ENCODE results near the gene KRT6B.
"Not testable (repeated sequence)": the region's sequence is repeated elsewhere in the genome, so short reads cannot be mapped to it uniquely, and the experiment has no call there.

KRT6B gene

DNA sequence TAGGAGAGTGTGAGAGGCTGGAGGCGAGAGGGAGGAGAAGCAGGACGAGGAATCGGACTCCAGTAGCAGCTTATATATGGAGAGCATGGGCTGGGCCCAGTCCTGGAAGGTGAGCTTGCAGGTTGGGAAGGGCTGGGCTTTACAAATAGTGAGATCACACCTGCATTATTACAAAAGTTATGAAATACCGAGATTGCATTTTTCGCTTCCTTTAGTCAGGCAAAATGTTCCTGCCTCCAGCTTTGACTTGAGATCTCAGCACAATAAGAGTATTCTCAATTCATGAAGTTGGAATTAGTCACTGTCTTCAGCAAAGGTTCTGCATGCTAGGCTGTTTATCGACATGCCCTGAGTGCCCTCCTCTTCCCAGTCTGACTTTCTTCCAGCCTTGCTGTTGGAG is at the start of gene KRT6B:
TSS of gene KRT6B (minus strand) at position 46 of the 400 bp plus-strand sequence. CDS start 68 bp downstream, outside the sequence.
- no peak for DNase-seq (ENCODE audit: low read depth in 3 of 3)

DNA sequence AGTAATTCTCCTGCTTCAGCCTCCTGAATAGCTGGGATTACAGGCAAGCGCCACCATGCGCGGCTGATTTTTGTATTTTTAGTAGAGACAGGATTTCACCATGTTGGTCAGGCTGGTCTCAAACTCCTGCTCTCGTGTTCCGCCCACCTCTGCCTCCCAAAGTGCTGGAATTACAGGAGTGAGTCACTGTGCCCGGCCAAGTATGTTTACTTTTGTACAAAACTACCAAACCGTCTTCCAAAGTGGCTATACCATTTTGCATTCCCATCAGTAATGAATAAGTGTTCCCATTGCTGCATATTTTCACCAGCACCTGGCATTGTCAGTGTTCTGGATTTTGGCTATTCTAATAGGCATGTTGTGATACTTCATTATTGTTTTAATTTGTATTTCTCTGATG is 49.5 kb upstream of the KRT6B start:
- no peak for DNase-seq (ENCODE audit: low read depth in 3 of 3)

DNA sequence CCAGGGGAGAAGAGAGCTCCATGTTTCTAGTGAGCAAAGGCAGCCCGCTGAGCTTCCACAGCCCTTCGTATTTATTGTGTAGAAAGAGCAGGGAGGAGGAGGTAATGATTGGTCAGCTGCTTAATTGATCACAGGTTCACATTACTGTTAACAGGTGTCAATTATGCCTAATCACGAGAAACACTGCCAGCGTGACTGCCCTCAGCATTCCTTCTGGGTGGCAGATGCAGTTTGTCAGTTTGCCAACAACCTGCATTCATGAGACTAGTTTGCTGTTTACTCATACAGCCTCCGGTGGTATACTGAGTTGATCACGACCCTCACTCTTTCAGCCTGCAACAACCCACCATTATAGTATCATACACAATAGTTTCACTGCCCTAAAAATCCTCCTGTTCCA is 48.6 kb upstream of the KRT6B start:
- DNase-seq (ENCODE audit: low read depth in 3 of 3), result not testable (repeated sequence)

DNA sequence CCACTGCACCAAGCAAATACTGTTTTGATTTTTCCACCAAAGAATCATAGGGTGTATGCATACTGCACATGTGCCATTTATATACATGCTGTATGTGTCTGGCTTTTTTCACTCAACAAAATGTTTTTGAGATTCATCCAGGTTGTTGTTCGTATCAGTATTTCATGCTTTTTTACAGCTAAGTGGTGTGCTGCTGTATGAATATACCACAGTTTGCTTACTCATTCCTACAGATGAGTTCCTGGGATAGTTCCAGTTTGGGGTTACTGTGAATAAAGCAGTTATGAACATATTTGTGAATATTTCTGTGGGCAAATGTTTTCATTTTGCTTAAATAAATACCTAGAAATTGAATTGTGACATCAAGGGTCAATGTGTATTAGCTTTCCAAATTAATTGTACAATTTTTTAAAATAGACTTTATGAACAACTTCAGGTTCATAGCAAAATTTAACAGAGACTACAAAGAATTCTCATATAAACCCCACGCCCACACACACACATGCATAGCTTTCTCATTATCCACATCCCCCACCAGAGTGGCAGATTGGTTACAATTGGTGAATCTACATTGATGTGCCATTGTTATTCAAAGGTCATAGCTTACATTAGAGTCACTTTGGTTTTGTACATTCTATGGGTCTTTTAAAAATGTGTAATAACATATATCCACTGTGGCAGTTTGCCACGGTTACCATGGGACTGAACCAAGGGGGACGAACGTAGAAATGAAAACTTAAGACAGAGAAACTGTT is 48.0 kb upstream of the KRT6B start:
- DNase-seq (ENCODE audit: low read depth in 3 of 3), result no peak

DNA sequence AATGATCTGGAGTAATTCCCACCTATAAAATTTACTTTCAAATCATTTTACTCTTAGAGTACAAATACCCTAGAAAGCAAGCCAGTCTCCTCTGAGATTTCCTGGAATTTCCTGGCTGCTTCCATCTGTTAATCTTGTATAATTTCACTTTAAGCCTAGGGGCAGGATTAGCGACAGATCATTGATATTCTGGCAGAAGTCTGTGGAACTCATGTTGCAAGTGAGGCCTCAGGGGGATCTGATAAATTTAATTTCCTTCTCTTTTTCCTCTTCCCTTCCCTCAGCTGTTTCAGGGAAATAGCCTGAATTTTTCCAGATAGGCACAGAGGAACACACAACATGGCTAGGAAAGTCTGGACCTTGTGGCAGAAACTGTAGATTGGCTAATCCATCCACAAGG is 47.0 kb upstream of the KRT6B start:
- no peak for DNase-seq (ENCODE audit: low read depth in 3 of 3)

DNA sequence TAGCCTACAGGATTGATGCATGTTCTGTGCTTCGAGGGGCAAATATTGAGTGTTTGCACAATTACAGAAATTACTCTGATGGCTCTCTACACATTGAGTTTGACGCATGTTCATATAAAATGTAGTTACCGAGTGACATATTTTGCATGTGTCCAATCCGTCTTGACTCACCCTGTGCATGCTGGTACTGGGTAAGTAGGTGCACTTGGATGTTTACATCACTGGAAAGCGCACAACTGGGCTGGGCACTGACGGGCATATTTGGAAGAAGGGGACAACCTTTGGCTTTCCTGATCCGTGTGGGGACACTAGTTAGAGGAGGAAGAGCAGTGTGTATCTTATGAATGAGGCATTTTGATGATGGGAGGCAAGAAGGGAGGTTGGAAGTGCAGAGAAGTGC is 46.0 kb upstream of the KRT6B start:
- no peak for DNase-seq (ENCODE audit: low read depth in 3 of 3)

DNA sequence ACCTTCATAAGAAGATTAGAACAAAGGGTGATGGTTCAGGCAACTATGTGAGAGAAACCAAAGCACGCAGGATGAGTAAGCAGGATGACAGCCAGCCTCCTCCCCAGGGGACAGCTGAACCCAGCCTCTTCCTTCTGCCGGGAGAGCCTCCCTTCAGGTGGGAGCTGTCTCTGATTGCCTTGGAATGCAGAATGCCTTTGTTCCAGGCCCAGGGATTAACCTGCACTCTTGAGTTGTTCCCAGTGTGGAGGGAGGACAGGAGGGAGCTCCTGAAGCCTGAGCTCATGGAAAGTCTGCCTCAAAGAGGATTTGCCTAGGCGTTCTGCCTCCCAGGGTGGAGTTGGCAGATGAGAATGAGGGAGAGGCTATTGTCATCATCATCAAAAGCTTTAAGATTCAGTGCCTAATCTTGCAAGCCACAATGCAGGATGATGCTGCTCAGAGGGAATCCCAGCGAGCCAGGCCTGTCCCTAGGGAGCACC is 44.7 kb upstream of the KRT6B start:
- DNase-seq (ENCODE audit: low read depth in 3 of 3), result no peak

DNA sequence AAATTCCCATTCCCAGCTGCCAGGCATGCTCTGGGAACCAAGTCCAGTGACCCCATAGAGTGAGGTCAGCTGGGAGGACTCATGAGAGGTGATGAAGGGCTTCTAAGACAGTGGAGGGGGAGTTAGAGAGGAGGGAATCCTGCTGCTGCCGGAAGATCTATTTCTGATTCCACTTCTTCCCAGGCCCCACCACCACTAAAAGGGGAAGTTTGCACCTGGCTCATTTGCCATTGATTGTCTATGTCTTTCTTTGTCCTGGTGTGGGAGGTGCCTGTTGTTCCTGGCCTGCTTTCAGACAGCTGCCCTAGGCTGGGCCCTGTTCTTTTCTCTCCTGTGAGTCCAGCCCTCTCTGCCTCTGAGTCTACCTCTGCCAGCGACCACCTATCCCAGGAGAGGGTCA is 44.1 kb upstream of the KRT6B start:
- DNase-seq (ENCODE audit: low read depth in 3 of 3), result no peak

DNA sequence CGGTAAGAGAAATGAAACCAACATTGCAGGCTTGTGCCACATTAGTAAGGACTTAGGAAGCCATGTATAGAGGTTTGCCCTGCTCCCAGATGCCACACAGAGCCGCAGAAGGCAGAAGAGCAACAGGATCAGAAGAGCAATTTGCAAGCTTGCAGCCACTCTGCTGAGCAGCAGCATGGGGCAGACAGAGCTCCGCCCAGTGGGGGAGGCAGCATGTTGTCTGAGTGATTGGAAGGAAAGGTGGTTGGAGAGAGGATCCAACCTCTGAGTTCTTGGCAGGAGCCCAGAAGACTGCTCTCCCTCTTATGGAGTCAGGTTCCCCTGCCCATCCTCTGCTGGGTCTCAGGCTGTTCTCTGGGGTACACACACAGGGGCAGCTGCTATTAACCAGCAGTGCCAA is 43.4 kb upstream of the KRT6B start:
- DNase-seq (ENCODE audit: low read depth in 3 of 3), result no peak

DNA sequence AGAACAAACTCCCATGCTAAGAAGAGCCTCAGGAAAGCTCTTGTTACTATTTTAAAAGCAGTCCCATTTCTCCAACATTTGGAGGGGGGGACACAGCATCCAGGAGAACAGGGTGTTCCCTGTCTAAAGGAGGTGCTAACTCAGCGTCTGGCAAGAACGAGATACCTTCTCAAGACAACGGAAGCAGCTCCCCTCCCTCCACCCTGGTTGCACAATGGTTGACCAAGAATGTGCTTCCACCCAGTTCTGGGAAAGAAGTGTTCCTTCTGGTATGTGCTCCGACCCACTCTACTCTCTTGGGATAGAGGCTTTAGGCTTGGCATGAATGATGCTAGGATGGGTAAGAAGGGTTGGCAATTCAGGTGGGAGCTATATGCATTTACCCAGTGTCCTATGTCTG is 42.6 kb upstream of the KRT6B start:
- no peak for DNase-seq (ENCODE audit: low read depth in 3 of 3)

DNA sequence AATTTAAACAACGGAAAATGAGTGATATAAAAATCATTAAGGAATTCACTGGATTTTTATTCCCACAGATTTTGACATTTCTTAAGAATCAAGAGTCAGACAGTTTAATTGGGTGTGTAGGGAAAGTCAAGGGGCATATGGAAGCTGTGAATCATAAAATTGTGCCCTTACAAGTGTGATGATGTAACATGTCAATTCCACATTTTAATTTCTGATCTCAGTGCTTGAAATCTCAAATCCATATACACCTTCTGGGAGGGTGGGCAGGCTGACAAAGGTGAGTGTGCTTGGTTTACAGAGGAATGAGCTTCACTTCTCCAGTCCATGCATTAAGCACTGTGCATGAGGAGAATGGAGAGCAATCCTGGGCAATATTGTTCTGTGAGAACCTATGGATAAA is 42.2 kb upstream of the KRT6B start:
- no peak for DNase-seq (ENCODE audit: low read depth in 3 of 3)

DNA sequence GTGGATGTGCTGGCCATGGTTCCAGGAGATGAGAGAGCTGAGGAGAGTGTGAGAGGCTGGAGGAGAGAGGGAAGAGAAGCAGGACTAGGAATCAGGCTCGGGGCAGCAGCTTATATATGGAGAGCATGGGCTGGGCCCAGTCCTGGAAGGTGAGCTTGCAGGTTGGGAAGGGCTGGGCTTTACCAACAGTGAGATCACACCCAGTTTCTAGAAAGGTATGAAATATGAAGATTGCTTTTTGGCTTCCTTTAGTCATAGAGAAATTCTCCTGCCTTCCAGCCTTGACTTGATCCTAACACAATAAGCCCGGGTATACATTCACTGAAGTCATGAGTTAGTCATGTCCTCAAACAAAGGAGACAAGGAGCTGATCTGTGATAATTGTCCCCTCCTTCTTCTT is 41.2 kb upstream of the KRT6B start, which contains the start of gene KRT6A:
TSS of gene KRT6A (minus strand) at position 86 of the 400 bp plus-strand sequence. CDS start at position 17, 69 bp downstream.
- DNase-seq (ENCODE audit: low read depth in 3 of 3), result no peak

DNA sequence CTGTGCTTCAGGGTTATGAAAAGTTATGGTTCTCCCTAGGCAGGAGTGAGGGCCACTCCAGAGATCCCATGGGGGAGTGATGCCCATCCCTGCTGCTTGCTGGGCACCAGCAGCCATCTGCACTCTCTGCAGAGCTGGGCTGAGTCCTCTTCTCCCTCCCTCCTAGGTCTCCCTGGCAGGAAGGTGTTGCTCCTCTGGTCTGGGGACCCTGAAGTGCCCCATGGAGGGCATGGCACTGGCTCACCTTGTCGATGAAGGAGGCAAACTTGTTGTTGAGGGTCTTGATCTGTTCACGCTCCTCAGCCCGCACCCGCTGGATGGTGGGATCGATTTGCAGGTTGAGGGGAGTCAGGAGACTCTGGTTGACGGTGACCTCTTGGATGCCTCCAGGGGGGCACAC is 40.5 kb upstream of the KRT6B start:
- not testable (repeated sequence) for DNase-seq (ENCODE audit: low read depth in 3 of 3)

DNA sequence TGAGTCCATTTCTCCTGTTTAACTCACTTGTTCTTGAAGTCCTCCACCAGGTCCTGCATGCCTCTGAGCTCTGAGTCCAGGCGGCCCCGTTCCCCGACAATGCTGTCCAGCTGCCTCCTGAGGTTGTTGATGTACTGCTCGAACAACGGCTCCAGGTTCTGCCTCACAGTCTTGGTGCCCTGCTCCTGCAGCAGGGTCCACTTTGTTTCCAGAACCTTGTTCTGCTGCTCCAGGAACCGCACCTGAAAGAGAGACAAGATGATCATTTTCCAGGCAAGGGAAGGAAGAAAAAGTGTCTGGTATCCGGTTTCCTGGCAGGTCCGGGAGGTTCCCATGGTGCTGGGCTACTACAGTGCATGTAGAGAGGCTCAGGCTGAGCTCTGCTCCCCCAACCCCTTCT is 39.5 kb upstream of the KRT6B start:
- not testable (repeated sequence) for DNase-seq (ENCODE audit: low read depth in 3 of 3)

DNA sequence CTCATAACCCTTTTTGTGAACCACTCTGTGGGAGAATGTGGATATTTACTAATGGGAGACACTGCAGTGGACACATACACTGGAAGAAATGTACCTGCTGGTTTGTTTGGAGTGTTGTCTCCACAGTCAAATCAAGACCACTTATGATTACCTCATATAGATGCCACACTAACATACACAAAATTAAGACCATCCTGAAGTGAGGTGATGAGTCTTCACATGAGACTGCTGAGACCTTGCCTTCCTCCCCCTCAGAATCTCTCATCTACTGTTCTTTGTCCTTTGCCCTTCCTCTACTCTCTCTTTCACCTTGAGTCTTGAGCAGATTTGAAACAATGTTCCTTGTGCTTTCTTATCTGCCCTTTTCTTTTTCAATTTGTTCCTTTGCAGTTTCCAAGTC is 36.8 kb upstream of the KRT6B start:
- no peak for DNase-seq (ENCODE audit: low read depth in 3 of 3)

DNA sequence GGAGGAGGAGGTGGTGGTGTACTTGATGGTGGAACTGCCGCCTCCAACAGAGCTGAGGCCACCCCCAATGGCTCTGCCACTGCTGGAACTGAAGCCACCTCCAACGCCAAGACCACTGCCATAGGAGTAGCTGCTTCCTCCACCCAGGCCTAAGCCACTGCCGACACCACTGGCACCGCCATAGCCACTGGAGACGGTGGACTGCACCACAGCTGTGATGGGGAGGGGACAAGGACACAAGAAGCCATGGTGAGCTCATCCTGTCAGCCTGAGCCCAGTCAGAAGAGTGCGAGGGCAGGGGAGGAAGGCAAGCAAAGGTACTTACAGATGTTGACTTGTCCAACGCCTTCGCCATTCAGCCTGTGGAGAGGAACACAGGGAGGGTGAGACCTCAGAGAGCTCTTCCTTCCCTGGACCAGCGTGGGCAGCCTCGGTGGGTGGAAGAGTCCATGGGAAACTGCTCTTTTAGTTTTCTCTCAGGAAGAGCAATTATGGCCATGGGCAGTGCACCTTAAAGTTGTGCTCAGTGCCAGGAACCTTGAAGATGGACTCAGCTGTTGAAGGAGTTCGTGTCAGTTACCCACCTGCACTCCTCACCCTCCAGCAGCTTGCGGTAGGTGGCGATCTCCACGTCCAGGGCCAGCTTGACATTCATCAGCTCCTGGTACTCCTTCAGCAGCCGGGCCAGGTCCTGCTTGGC is 35.9 kb upstream of the KRT6B start:
- DNase-seq (ENCODE audit: low read depth in 3 of 3), result not testable (repeated sequence)

DNA sequence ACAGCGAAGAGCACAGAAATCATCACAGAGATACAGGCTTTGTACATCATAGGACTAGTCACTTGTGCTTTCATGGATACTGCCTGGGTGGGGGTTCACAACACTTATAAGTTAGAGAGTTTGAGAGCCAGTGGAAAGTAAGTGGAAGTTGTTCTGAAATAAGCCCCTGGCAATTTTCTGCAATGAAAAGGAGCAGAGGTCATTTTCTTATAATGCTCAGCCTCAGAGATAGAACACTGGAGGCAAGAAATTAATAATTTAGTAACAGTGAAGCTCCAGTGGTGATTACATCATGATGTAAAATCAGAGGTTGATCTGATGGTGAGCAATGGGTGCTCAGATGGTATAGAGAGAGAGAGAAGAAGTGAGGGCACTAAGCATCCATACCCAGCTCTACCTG is 35.3 kb upstream of the KRT6B start:
- no peak for DNase-seq (ENCODE audit: low read depth in 3 of 3)

DNA sequence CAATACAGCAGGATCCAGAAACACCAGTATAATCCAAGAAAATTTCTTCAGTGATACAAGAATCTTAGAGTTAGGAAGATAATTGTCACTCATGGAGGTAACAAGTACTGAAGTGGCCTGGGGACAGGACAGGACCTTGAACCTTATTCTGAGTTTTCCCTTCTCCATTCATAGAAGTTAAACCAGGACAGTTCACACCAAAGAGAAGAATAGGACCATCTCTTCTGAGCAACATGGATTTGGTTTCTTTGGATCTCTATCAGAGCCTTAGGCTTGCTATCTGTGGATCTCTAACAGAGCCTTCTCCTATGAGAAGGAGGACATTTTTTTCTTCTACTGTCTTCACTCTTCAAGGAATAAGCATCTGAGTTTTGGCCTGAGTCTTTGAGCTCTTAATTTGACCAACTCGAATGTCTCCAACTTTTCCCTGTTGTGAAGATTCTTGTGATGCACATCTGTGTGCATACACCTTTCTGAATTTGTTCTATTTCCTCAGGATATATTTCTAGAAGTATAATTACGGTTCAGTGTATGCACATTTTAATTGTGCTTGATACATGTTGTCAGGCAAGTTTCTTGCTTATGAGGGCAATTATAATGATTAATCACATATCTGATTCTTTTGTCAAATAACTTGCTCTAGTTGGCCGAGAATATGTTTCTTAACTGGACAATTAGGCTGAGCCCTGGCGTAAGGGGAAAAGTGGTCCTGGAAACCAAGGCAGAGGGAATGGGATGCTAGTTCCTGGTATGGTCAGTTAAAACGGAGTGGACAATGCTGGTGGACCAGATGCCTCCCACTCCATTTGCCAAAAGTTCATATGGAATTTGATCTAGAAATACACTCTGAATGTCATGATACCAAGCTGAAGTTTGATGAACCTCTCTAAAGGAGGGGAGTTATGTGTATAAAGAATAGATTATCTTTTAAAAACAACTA is 34.5 kb upstream of the KRT6B start:
- DNase-seq (ENCODE audit: low read depth in 3 of 3), result no peak

DNA sequence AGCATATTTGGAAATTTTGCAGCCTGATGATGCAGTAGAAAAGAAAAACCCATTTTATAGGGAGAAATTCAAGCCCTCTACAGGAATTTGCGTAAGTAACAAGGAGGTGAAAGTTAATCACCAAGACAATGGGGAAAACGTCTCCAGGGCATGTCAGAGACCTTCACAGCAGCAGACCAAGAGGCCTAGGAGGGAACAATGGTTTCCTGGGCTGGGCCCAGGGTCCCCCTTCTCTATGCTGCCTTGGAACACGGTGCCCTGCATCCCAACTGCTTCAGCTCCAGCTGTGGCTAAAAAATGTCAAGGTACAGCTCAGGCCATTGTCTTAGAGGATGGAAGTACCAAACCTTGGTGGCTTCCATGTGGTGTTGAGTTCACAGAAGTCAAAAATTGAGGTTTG is 28.1 kb upstream of the KRT6B start:
- no peak for DNase-seq (ENCODE audit: low read depth in 3 of 3)

DNA sequence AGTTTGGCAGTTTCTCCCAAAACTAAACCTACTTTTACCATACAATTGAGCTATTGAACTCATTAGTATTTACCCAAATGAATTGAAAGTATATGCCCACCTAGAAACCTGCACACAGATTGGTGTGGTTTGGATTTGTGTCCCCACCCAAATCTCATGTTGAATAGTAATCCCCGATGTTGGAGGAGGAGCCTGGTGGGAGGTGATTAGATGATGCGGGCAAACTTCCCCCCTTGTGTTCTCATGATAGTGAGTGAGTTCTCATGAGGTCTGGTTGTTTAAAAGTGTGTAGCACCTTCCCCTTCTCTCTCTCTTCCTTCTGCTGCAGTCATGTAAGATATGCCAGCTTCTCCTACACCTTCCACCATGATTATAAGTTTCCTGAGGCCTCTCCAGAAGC is 25.7 kb upstream of the KRT6B start:
- no peak for DNase-seq (ENCODE audit: low read depth in 3 of 3)

DNA sequence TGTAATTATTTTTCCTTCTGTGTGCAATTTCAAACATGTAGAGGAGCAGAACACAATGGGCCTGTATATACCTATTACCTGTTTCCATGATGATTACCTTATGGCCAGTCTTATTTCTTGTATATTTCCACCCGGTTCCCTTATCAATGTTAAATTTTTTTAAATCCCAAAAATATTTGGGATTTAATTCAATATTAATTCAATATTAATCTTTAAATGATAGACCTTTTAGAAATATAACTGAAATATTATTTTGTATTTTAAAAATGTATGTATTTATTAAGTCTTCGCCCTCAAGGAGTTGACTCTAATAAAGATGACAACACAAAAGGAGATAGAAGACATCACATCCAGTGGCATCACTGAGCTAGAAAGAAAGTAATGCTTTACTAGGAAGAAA is 22.3 kb upstream of the KRT6B start:
- no peak for DNase-seq (ENCODE audit: low read depth in 3 of 3)

DNA sequence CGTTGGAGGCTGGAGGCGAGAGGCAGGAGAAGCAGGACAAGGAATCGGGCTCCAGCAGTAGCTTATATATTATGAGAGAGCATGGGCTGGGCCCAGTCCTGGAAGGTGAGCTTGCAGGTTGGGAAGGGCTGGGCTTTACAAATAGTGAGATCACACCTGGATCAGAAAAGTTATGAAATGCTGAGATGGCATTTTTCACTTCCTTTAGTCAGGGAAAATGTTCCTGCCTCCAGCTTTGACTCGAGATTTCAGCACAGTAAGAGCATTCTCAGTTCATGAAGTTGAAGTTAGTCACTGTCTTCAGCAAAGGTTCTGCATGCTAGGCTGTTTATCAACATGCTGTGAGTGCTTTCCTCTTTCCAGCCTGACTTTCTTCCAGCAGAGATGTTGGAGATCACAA is 21.8 kb upstream of the KRT6B start, which contains the start of gene KRT6C:
TSS of gene KRT6C (minus strand) at position 38 of the 400 bp plus-strand sequence. CDS start 68 bp downstream, outside the sequence.
- DNase-seq (ENCODE audit: low read depth in 3 of 3), result no peak

All from stimulated activated CD4-positive, alpha-beta T cell treated with anti-CD3 and anti-CD28 coated beads, TNF-alpha, amount 100 ng/mL, for 48 hours (primary cell).